ENCODE results near the gene PLD1. TPM values are rescaled to one million over a fixed set of nuclear protein-coding genes. Genes with fewer than 3 reads are reported as not detected.
"Not testable (repeated sequence)": the region's sequence is repeated elsewhere in the genome, so short reads cannot be mapped to it uniquely, and the experiment has no call there.

Gene PLD1
- total RNA-seq, 1 donor from 2014 or later: 0.93 TPM

DNA sequence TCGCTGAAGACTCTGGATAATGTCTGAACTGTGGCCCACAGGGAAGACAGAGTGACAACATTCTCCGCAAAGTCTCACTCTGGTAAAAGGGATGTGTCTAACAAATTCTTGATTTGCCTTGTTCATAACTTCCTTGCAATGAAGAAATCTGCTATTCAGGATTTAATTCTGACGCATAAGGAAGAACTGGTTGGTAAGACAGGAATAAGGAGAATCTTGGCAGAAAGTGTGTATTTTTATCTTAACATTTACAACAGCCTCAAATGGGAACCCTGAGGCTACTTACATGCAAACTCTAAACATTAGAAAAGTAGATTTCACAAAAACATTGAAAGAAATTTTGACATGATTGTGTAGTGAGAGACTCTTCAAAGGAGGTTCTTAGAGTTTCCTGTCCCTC is 10.8 kb upstream of the PLD1 start:
- peaks cover 8% of the 10 kb centered on the region for H3K4me1 Mint-ChIP-seq
- TF ChIP-seq, protein P1, sequence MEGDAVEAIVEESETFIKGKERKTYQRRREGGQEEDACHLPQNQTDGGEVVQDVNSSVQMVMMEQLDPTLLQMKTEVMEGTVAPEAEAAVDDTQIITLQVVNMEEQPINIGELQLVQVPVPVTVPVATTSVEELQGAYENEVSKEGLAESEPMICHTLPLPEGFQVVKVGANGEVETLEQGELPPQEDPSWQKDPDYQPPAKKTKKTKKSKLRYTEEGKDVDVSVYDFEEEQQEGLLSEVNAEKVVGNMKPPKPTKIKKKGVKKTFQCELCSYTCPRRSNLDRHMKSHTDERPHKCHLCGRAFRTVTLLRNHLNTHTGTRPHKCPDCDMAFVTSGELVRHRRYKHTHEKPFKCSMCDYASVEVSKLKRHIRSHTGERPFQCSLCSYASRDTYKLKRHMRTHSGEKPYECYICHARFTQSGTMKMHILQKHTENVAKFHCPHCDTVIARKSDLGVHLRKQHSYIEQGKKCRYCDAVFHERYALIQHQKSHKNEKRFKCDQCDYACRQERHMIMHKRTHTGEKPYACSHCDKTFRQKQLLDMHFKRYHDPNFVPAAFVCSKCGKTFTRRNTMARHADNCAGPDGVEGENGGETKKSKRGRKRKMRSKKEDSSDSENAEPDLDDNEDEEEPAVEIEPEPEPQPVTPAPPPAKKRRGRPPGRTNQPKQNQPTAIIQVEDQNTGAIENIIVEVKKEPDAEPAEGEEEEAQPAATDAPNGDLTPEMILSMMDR (conservative IDR thresholded peaks at IDR 0.05): no peak
- H3K4me3 Mint-ChIP-seq: no peak overlapping the region
- no peaks in the 10 kb centered on the region for H3K36me3 Mint-ChIP-seq (ENCODE audit: low read depth)
- no peak overlapping the region for H3K27ac Mint-ChIP-seq (ENCODE audit: unreplicated experiment)
- peaks cover 2% of the 10 kb centered on the region for H3K9me3 Mint-ChIP-seq
- no peak for DNase-seq (ENCODE audit: low read depth, low spot score)
- no peaks in the 10 kb centered on the region for H3K27me3 Mint-ChIP-seq (ENCODE audit: low read depth)

DNA sequence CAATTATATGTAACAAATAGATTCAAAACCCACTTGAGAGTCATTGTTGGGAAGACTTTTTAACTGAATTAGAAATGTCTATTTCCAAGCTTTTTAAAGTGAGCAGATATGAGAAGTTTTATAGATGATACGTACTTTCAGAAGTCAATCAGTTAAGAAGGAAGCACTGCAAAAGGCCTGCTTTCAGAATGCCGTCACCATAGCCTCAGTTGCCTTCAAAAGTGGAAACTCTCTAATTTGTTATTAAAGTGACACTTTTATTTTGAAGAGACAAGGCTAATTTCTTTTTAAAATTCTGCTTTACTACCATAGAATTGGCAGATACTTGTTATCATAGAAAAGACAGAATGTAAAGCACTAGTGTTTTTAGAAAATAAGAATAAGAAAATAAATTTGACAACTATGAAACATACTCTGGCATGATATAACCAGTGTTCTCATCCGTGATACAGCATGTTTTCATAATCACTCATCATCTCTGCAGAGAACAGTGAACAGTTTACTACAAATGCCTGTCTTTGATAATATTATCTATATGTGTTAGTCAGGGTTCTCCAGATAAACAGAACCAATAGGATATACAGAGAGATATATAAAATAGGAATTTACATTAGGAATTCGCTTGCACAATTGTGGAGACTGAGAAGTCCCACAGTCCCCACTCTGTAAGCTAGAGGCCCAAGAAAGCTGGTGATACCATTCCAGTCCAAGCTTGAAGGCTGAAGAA is 7.0 kb upstream of the PLD1 start:
- H3K4me3 Mint-ChIP-seq: no peak overlapping the region
- TF ChIP-seq, protein P1 (conservative IDR thresholded peaks at IDR 0.05): no peak
- no peak for DNase-seq (ENCODE audit: low read depth, low spot score)
- H3K27me3 Mint-ChIP-seq (ENCODE audit: low read depth): peaks cover 5% of the 10 kb centered on the region
- H3K27ac Mint-ChIP-seq (ENCODE audit: unreplicated experiment): no peak overlapping the region
- peaks cover 2% of the 10 kb centered on the region for H3K36me3 Mint-ChIP-seq (ENCODE audit: low read depth)
- H3K4me1 Mint-ChIP-seq: no peaks in the 10 kb centered on the region
- peaks cover 2% of the 10 kb centered on the region for H3K9me3 Mint-ChIP-seq

DNA sequence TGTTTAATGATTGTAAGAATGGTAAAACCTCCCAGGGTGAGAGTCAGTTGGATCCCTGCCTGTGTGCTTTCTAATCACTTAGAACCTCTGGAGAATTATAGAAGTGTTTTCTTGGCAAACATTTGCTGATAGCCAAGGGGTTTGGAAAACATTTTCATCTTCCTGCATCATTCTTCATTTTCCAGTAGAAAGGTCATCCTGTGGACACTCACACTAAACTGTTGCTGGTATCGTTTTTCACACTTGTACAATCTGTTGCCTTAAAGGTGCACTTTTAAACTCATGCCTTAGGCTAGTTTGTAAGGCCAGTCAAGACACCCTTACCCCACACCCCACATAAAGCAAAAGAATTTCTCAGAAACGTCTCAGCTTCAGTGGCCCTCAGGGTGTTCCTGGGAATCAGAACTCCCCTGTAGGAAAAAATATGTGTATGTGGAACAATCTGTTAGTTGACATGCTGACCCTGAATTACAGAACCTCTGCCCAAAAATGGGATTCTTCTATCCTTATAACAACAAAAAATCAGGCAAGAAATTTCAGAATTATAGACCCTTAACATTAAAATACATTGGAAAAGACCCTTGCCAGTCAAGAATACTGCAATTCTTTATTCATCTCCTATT is 5.8 kb upstream of the PLD1 start:
- H3K4me1 Mint-ChIP-seq: peaks cover 4% of the 10 kb centered on the region
- no peak overlapping the region for H3K4me3 Mint-ChIP-seq
- H3K27ac Mint-ChIP-seq (ENCODE audit: unreplicated experiment): no peak overlapping the region
- H3K27me3 Mint-ChIP-seq (ENCODE audit: low read depth): peaks cover 17% of the 10 kb centered on the region
- H3K9me3 Mint-ChIP-seq: peaks cover 2% of the 10 kb centered on the region
- H3K36me3 Mint-ChIP-seq (ENCODE audit: low read depth): peaks cover 2% of the 10 kb centered on the region
- no peak for DNase-seq (ENCODE audit: low read depth, low spot score)
- TF ChIP-seq, protein P1 (conservative IDR thresholded peaks at IDR 0.05): no peak

DNA sequence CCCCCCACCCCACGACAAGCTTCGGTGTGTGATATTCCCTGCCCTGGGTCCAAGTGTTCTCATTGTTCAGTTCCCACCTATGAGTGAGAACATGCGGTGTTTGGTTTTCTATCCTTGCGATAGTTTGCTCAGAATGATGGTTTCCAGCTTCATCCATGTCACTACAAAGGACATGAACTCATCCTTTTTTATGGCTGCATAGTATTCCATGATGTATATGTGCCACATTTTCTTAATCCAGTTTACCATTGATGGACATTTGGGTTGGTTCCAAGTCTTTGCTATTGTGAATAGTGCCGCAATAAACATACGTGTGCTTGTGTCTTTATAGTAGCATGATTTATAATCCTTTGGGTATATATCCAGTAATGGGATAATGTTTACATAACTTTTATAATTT is 4.4 kb upstream of the PLD1 start:
- not testable (repeated sequence) for H3K27ac Mint-ChIP-seq (ENCODE audit: unreplicated experiment); H3K9me3 Mint-ChIP-seq; H3K4me1 Mint-ChIP-seq; DNase-seq (ENCODE audit: low read depth, low spot score); H3K4me3 Mint-ChIP-seq; H3K36me3 Mint-ChIP-seq (ENCODE audit: low read depth)
- peaks cover 25% of the 10 kb centered on the region for H3K27me3 Mint-ChIP-seq (ENCODE audit: low read depth)

DNA sequence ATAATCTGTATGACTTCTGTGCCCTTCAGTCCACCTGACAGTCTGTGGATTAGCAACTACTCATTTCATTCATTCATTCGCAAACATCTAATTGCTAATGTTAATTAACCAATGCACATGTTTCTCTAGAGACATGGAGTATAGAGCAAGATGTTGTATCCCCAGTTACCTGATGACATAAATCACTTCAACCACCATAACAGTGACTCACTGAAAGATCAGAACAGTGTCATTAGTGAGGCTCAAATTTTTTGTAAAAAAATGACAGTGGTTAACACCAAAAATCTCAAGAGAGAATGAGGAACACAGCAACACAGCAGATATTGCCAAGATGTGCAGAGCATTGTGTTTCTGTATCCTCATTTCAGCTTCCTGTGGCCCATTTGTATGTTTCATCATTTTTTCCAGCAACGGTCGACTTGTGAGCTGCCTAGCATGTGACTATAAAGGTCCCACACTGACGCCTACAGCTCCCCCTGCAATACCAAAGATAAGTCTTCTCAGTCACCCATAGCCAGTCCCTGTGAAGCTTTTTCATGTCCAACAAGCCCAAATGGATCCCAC is 3.7 kb upstream of the PLD1 start:
- TF ChIP-seq, protein P1 (conservative IDR thresholded peaks at IDR 0.05): no peak
- H3K4me1 Mint-ChIP-seq: peaks cover 14% of the 10 kb centered on the region
- no peaks in the 10 kb centered on the region for H3K9me3 Mint-ChIP-seq
- peaks cover 32% of the 10 kb centered on the region for H3K27me3 Mint-ChIP-seq (ENCODE audit: low read depth)
- no peak for DNase-seq (ENCODE audit: low read depth, low spot score)
- no peak overlapping the region for H3K27ac Mint-ChIP-seq (ENCODE audit: unreplicated experiment)
- H3K4me3 Mint-ChIP-seq: no peak overlapping the region
- peaks cover 2% of the 10 kb centered on the region for H3K36me3 Mint-ChIP-seq (ENCODE audit: low read depth)

All from neural crest cell (in vitro differentiated cells).